ENCODE data around the gene DMXL2. TPM values are rescaled to one million over a fixed set of nuclear protein-coding genes. Genes with fewer than 3 reads are reported as not detected.
"Not testable (repeated sequence)": the region's sequence is repeated elsewhere in the genome, so short reads cannot be mapped to it uniquely, and the experiment has no call there.

The DMXL2 gene
- total RNA-seq, 1 donor from 2014 or later, result 2.4 TPM

DNA sequence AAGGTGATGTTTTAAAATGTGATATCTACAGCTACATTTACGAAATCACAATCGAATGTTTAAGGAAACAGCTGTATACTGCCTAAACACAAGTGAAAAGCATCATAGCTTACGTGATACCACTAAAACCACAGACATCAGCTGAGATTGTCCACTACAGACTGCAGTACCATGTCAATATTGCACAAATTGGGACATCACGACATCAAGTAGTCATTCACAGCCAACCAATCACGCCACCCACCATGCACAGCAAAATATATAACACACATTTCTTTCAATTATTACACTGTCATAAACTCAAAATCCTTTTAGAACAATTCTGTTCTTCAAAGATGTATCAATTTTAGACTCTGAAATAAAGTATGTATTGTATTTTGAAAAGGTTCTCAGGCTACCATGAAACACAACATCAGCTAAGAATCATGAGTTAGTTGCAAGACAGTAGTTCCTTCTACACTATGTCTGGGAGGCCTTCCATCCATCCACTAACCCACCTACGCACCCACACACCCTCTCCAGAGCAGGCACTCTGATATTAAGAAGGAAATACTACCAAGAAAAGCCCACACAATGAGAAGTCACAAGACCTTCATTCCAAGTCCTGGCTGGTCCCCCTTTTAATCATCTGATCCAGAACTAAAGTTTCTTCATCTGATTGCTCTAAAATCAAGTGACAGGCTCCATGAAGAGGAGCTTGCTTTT is 3.1 kb downstream of the DMXL2 start:
- peaks cover 11% of the 10 kb centered on the region for H3K4me1 Mint-ChIP-seq (ENCODE audit: low read depth)
- peaks cover 41% of the 10 kb centered on the region for H3K27me3 Mint-ChIP-seq (ENCODE audit: insufficient read depth)
- DNase-seq (ENCODE audit: low spot score), result no peak
- no peak overlapping the region for H3K4me3 Mint-ChIP-seq
- peaks cover 2% of the 10 kb centered on the region for H3K36me3 Mint-ChIP-seq (ENCODE audit: low read depth)
- intact Hi-C loops (cut with micrococcal nuclease), result no loop called here
- H3K27ac Mint-ChIP-seq, result no peak overlapping the region
- no peaks in the 10 kb centered on the region for H3K9me3 Mint-ChIP-seq

- Mint-ChIP-seq H3K27me3 (ENCODE audit: insufficient read depth) (peaks cover 29% of the 10 kb centered on the region), H3K4me3 (no peak overlapping the region), H3K27ac (no peak overlapping the region), H3K9me3 (no peaks in the 10 kb centered on the region), H3K36me3 (ENCODE audit: low read depth) (peaks cover 2% of the 10 kb centered on the region), H3K4me1 (ENCODE audit: low read depth) (peaks cover 7% of the 10 kb centered on the region)
- intact Hi-C loops (cut with micrococcal nuclease), result no loop called here
- no peak for DNase-seq (ENCODE audit: low spot score)
Measured at GRCh38 chr15:51617886-51618285, 4.7 kb downstream of the DMXL2 start.

- intact Hi-C loops (cut with micrococcal nuclease), result no loop called here
- no peak for DNase-seq (ENCODE audit: low spot score)
- no peak overlapping the region for H3K27ac Mint-ChIP-seq
- no peak overlapping the region for H3K4me3 Mint-ChIP-seq
- H3K27me3 Mint-ChIP-seq (ENCODE audit: insufficient read depth), result peaks cover 5% of the 10 kb centered on the region
- H3K9me3 Mint-ChIP-seq, result no peaks in the 10 kb centered on the region
- H3K4me1 Mint-ChIP-seq (ENCODE audit: low read depth), result no peaks in the 10 kb centered on the region
- no peaks in the 10 kb centered on the region for H3K36me3 Mint-ChIP-seq (ENCODE audit: low read depth)
Measured at GRCh38 chr15:51613951-51614350, 8.6 kb downstream of the DMXL2 start.

GRCh38 chr15:51612669-51613068 is 9.9 kb downstream of the DMXL2 start:
- H3K27me3 Mint-ChIP-seq (ENCODE audit: insufficient read depth); intact Hi-C loops (cut with micrococcal nuclease); H3K9me3 Mint-ChIP-seq; H3K27ac Mint-ChIP-seq; H3K4me1 Mint-ChIP-seq (ENCODE audit: low read depth); H3K36me3 Mint-ChIP-seq (ENCODE audit: low read depth); DNase-seq (ENCODE audit: low spot score); H3K4me3 Mint-ChIP-seq: not testable (repeated sequence)

DNA sequence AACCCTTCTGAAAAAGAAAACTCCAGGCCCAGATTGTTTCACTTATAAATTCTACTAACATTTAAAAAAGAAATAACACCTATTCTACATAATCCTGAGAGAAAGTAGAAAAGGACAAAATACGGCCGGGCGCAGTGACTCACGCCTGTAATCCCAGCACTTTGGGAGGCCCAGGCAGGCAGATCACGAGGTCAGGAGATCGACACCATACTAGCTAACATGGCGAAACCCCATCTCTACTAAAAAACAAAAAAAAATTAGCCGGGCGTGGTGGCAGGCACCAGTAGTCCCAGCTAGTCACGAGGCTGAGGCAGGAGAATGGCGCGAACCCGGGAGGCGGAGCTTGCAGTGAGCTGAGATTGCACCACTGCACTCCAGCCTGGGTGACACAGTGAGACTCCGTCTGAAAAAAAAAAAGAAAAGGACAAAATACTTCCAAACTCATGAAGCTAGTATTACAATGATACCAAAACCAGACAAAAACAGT is 19.1 kb downstream of the DMXL2 start:
- intact Hi-C loops (cut with micrococcal nuclease); H3K9me3 Mint-ChIP-seq; H3K4me1 Mint-ChIP-seq (ENCODE audit: low read depth); H3K4me3 Mint-ChIP-seq; H3K27ac Mint-ChIP-seq; H3K36me3 Mint-ChIP-seq (ENCODE audit: low read depth); H3K27me3 Mint-ChIP-seq (ENCODE audit: insufficient read depth); DNase-seq (ENCODE audit: low spot score): not testable (repeated sequence)

DNA sequence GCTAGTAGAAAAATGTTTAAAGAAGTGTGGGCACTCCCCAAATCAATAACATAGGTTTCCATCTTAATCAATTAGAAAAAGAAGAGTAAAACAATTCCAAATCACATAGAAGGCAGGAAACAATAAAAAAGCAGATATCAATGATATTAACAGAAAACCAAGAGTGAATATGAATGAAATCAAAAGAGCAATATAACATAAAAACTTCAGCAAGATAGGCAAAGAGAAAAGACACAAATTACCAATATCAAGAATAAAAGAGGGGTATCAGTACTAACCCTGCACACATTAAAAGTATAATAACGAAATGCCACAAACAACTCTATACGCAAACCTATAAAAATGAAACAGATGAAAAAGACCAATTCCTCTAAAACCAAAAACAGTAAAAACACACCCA is 19.6 kb downstream of the DMXL2 start:
- H3K27ac Mint-ChIP-seq, result no peak overlapping the region
- no peaks in the 10 kb centered on the region for H3K4me1 Mint-ChIP-seq (ENCODE audit: low read depth)
- H3K36me3 Mint-ChIP-seq (ENCODE audit: low read depth), result no peaks in the 10 kb centered on the region
- intact Hi-C loops (cut with micrococcal nuclease), result no loop called here
- no peak overlapping the region for H3K4me3 Mint-ChIP-seq
- no peak for DNase-seq (ENCODE audit: low spot score)
- peaks cover 2% of the 10 kb centered on the region for H3K27me3 Mint-ChIP-seq (ENCODE audit: insufficient read depth)
- H3K9me3 Mint-ChIP-seq, result no peaks in the 10 kb centered on the region

DNA sequence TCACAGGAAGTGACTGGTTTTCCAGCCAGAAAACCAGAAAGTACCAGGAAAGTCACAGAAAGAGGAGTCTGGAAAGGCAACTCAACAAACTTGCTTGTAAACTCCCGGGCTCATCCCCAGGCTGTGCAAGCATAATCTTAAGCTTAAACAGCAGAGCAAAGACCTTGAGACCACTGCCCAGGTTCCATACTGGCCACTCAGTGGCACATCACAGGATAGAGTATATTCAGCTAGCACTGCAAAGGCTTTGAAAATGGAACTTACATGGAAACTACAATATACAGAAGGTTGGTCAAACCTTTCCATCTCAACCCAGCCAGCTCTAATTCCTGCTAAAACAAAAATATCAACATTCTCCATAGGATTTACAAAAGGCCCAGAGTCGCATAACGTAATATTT is 20.1 kb downstream of the DMXL2 start:
- no peak for DNase-seq (ENCODE audit: low spot score)
- H3K27me3 Mint-ChIP-seq (ENCODE audit: insufficient read depth), result peaks cover 2% of the 10 kb centered on the region
- no peaks in the 10 kb centered on the region for H3K9me3 Mint-ChIP-seq
- no peaks in the 10 kb centered on the region for H3K36me3 Mint-ChIP-seq (ENCODE audit: low read depth)
- no peaks in the 10 kb centered on the region for H3K4me1 Mint-ChIP-seq (ENCODE audit: low read depth)
- H3K4me3 Mint-ChIP-seq, result no peak overlapping the region
- H3K27ac Mint-ChIP-seq, result no peak overlapping the region
- intact Hi-C loops (cut with micrococcal nuclease), result no loop called here

DNA sequence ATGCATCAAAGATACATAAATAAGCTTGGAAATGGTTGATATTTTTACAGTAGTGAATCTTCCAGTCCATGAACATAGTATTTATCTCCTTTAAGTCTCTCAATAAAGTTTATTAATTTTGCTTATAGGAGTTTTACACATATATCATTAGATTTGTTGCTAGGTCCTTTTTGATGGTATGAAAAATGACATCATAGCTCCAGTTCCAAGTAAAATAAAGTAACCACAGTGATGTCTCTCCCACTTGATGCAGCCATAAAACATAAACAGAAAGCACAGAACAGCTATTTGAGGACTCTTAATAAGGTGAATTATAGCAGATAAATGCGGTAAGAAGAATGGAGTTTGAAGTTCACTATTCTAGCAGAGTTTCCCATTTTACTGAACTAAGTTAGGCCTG is 20.8 kb downstream of the DMXL2 start:
- Mint-ChIP-seq H3K27ac (no peak overlapping the region), H3K4me1 (ENCODE audit: low read depth) (no peaks in the 10 kb centered on the region), H3K27me3 (ENCODE audit: insufficient read depth) (peaks cover 2% of the 10 kb centered on the region), H3K4me3 (no peak overlapping the region), H3K36me3 (ENCODE audit: low read depth) (no peaks in the 10 kb centered on the region), H3K9me3 (peaks cover 5% of the 10 kb centered on the region)
- intact Hi-C loops (cut with micrococcal nuclease), result no loop called here
- no peak for DNase-seq (ENCODE audit: low spot score)

DNA sequence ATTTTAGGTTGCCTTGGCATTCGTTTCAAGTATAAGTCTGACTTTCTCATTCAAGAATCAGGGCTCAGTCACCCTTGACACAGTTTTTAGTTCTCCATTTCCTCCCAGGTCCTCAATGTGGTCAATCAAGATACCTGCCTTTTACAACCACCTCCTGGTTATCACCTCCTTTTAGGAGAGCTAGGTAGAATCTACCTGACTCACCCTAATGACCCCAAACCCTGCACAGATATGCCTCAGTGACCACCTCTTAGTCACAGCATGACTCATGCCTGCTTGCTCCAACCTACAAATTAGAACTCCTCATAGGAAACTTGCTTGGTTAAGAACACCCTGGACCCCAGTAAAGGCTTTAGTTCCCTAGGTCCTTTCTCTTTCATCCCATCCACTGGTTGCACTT is 22.5 kb downstream of the DMXL2 start:
- DNase-seq (ENCODE audit: low spot score), result no peak
- intact Hi-C loops (cut with micrococcal nuclease), result no loop called here
- H3K9me3 Mint-ChIP-seq, result peaks cover 5% of the 10 kb centered on the region
- H3K4me3 Mint-ChIP-seq, result no peak overlapping the region
- no peak overlapping the region for H3K27ac Mint-ChIP-seq
- H3K27me3 Mint-ChIP-seq (ENCODE audit: insufficient read depth), result peaks cover 2% of the 10 kb centered on the region
- H3K4me1 Mint-ChIP-seq (ENCODE audit: low read depth), result no peaks in the 10 kb centered on the region
- H3K36me3 Mint-ChIP-seq (ENCODE audit: low read depth), result no peaks in the 10 kb centered on the region

DNA sequence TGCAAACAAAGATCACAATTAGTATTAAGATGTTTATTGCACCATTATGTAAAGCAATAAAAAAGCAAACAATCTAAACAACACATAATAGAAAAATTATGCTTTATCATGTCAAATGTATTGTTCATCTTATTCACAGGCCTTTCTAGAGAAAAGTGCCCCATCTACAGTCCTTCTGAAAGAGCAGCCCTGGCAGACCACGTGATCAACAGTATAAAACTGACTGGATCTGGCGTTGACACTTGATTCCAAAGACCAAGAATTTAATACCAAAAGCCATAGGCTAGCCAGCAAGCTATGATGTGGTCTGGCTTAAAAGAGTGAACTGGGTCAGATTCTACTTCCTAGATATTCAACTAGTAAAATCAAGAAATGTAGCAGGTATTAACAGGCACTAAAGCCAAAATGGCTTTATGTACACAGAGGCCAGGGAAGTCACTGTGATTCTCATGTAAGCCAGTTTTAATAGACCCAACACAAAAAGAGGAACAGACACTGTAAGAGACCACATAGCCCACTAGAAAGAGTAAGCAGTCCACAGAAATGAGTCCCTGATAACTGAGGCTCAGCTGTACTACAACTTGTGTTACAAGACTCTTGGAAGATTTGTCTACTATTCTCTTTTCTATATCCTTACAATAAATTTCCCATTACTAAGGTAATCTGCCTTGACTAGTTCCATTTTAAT is 32.5 kb downstream of the DMXL2 start:
- Mint-ChIP-seq H3K4me1 (ENCODE audit: low read depth) (no peaks in the 10 kb centered on the region), H3K36me3 (ENCODE audit: low read depth) (no peaks in the 10 kb centered on the region)

DNA sequence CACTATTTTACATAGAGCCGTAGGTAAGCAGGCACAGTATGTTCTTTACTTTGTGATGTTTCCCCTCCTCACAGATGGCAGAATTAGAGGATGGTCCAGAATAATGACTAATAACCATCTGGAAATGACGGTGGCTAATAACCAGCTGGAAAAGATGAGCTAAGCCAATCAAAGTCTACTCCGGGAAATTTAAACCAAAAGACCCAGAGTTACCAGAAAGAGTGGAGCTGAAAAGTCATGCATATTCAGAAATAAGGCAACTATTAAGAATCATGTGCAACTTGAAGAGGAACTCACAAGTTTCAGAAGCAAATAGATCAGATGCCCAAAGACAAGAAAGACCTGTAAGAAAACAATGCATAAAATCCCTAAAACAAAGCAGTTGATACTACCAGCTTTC is 33.6 kb downstream of the DMXL2 start:
- intact Hi-C loops (cut with micrococcal nuclease), result no loop called here
- Mint-ChIP-seq H3K9me3 (peaks cover 10% of the 10 kb centered on the region), H3K4me3 (no peak overlapping the region), H3K27me3 (ENCODE audit: insufficient read depth) (peaks cover 2% of the 10 kb centered on the region), H3K27ac (no peak overlapping the region), H3K4me1 (ENCODE audit: low read depth) (no peaks in the 10 kb centered on the region), H3K36me3 (ENCODE audit: low read depth) (no peaks in the 10 kb centered on the region)
- DNase-seq (ENCODE audit: low spot score), result no peak

More for the DNA sequence above, 32.5 kb downstream of the DMXL2 start:
- Mint-ChIP-seq H3K9me3 (peaks cover 10% of the 10 kb centered on the region), H3K4me3 (no peak overlapping the region), H3K27ac (no peak overlapping the region), H3K27me3 (ENCODE audit: insufficient read depth) (peaks cover 2% of the 10 kb centered on the region)
- no peak for DNase-seq (ENCODE audit: low spot score)
- intact Hi-C loops (cut with micrococcal nuclease), result no loop called here

- intact Hi-C loops (cut with micrococcal nuclease), result no loop called here
- Mint-ChIP-seq H3K4me1 (ENCODE audit: low read depth) (no peaks in the 10 kb centered on the region), H3K27ac (no peak overlapping the region), H3K36me3 (ENCODE audit: low read depth) (no peaks in the 10 kb centered on the region), H3K4me3 (no peak overlapping the region), H3K27me3 (ENCODE audit: insufficient read depth) (no peaks in the 10 kb centered on the region), H3K9me3 (peaks cover 15% of the 10 kb centered on the region)
- no peak for DNase-seq (ENCODE audit: low spot score)
Measured at GRCh38 chr15:51585986-51586385, 36.6 kb downstream of the DMXL2 start.

GRCh38 chr15:51580982-51581381 is 41.6 kb downstream of the DMXL2 start:
- Mint-ChIP-seq H3K9me3 (peaks cover 11% of the 10 kb centered on the region), H3K4me3 (no peak overlapping the region), H3K4me1 (ENCODE audit: low read depth) (no peaks in the 10 kb centered on the region), H3K27me3 (ENCODE audit: insufficient read depth) (peaks cover 5% of the 10 kb centered on the region), H3K36me3 (ENCODE audit: low read depth) (no peaks in the 10 kb centered on the region), H3K27ac (no peak overlapping the region)
- DNase-seq (ENCODE audit: low spot score), result no peak
- intact Hi-C loops (cut with micrococcal nuclease), result no loop called here
